Subcutaneous adipose tissue (tissue), 4 donors: ENCODE results near the gene PCYT1A. TPM values are rescaled to one million over a fixed set of nuclear protein-coding genes. Genes with fewer than 3 reads are reported as not detected.

Experiments used
- total RNA-seq, 4 donors: library from RNA; depleted of rRNA; stranded (reverse); fragments of >200 nt; gene quantifications; one replicate each; pipeline ENCODE4 v1.1.0, GENCODE V29; 2016
- TF ChIP-seq, protein P1 (sequence below): fragments of 450-650 bp; IDR thresholded peaks from one replicate; pipeline ENCODE4 v1.5.1; 2016; ENCODE audit warnings: low read depth, mild to moderate bottlenecking, control low read depth, antibody characterized with exemption, moderate library complexity

Gene PCYT1A
- total RNA-seq, 4 donors from 2014 or later = 108 to 153 (median 123) TPM

DNA sequence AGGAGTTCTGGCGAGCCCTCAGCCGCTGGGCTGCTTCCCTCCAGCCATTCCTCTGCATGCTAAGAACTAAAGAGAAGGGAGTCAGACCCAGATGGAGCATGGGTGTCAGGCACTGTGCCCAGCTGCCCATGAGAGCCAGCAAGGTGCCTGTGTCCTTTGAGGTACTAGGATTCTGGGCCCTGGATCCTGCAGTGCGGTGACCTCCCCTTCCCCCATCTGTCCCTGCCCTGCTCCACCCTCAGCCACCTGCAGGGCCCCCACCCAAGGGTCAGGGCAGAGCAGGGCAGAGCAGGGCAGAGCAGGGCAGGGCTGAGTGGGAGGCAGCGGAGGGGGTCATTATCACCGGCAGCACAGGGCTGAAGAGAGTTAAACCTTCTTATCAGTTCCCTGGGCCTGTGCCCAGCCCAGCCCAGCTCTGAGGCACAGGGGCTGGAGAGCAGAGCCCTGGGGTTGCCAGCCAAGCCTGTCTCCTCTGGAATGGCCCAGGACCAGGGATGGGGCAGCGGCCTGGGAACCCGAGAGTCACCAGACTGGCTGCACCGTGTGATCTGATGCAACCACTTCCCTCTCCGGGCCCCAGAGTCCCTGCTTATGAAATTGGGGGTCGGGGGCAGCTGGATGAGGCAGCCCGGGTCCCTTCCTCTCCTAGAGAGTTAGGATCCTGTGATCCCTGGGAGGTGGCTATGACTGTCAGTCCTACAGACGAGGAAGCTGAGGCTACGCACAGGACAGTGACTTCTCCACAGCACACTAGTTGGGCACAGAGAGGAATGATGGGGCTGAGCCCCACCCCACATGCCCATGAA lies 93.6 kb downstream of the PCYT1A start:
- TF ChIP-seq, protein P1, sequence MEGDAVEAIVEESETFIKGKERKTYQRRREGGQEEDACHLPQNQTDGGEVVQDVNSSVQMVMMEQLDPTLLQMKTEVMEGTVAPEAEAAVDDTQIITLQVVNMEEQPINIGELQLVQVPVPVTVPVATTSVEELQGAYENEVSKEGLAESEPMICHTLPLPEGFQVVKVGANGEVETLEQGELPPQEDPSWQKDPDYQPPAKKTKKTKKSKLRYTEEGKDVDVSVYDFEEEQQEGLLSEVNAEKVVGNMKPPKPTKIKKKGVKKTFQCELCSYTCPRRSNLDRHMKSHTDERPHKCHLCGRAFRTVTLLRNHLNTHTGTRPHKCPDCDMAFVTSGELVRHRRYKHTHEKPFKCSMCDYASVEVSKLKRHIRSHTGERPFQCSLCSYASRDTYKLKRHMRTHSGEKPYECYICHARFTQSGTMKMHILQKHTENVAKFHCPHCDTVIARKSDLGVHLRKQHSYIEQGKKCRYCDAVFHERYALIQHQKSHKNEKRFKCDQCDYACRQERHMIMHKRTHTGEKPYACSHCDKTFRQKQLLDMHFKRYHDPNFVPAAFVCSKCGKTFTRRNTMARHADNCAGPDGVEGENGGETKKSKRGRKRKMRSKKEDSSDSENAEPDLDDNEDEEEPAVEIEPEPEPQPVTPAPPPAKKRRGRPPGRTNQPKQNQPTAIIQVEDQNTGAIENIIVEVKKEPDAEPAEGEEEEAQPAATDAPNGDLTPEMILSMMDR = no peak

DNA sequence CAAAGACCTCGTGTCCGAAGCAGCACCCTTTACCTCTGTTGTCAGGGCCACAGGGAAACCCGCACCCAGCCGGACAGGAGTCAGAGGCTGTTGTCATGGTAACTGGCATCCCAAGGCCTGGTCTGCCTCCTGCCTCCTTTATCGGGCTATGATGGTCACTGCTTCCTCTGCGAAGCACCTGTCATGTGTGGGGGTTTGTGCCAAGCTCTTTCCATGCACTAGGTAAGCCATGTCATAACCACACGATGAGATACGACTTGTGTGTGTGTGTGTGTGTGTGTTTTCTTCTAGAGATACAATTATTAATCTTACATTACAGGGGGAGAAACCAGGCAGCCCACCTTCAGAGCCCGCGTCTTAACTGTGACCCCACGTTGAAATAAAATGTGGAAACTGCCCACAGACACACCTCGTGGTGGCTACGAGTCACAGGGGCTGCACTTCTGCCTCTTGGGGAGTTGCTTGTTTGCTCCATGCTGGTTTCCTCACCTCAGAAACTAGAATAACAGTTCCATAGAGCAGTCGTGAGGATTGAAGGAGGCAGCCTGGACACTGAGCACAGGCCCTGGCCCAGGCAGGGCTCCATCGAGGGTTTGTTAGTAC lies 94.3 kb downstream of the PCYT1A start:
- TF ChIP-seq, protein P1 = no peak

DNA sequence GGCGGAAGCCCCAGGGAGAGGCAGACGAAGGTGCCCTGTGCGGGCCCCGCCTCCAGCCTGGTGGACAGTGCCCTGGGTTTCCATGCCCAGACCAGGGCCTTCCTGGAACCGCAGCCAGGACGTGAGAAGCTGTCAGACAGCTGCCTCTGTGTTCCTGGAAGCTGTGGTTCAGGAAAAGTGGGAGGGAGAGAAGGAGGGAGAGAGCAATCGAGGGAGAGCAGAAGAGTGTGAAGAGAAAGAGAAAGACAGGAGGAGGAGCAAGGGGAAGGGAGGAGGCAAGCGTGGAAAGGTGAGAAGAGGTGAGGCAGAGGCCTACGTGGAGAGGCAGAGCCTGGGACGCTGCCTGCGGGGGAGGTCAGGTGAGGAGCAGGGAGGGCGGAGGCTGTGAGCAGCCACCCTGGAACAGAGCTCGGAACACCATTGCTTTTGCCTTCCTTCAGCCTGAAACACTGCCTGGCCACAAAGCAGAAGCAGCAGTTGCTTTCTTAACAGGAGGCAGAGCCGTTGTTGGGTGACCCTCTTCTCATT lies 94.9 kb downstream of the PCYT1A start:
- TF ChIP-seq, protein P1 = no peak

DNA sequence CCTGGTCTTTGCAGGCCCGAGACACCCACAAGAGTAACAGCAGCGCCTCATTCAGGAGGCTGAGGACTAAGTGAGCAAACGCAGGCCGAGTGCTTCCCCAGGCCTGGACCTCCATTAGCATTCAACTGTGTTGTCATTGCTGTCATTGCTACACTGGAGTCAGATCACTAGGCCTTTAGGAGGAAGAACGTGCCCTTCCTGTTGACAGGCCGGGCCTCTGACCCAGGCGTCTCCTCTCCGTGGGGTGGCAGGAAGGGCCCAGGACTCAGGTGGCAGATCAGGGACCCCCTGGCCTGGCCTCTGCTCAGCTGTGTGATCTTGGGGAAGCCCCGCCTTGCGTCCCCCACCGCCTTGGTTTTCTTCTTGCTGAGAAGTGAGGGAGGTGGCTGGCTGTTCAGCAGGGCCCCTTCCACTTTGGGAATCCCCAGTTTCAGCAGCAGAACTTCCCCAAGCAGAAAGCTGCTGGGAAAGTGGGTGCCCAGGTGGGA lies 95.4 kb downstream of the PCYT1A start:
- TF ChIP-seq, protein P1 = no peak

DNA sequence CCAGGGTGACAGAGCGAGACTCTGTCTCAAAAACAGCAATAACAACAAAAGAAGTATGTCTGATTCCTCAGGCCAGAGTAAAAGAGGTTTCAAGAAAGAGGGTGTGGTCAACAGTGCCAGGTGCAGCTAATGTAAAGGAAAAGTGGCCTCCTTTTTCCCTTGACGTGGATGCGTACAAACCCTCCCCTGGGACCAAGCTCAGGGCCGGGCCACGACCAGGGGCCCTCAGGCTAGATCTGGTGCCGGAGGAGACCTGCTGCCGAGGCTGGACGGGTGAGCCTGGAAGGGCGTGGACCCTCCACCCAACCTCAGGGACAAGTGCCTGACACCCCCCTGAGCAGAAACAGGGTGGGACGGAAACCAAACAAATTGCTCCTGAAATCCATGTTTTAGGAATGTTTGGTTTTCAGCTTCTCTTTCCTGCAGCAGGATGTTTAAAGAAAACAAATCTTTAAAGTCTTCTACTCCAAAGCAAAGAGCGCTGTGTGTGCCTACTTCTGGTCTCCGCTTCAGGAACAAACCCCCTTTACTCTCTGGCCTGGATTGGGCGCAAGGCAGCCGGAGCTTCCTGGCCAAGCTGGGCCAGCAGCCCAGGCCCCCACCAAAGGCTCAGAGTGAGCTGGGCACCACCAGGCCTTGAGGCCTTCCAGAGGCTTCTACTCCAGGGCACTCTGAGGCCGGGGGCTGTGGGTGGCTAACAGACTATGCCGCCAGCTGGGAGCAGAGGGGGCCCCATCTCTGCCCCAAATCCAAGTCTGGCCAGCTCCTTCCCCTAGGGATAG lies 97.8 kb downstream of the PCYT1A start:
- TF ChIP-seq, protein P1 = no peak

DNA sequence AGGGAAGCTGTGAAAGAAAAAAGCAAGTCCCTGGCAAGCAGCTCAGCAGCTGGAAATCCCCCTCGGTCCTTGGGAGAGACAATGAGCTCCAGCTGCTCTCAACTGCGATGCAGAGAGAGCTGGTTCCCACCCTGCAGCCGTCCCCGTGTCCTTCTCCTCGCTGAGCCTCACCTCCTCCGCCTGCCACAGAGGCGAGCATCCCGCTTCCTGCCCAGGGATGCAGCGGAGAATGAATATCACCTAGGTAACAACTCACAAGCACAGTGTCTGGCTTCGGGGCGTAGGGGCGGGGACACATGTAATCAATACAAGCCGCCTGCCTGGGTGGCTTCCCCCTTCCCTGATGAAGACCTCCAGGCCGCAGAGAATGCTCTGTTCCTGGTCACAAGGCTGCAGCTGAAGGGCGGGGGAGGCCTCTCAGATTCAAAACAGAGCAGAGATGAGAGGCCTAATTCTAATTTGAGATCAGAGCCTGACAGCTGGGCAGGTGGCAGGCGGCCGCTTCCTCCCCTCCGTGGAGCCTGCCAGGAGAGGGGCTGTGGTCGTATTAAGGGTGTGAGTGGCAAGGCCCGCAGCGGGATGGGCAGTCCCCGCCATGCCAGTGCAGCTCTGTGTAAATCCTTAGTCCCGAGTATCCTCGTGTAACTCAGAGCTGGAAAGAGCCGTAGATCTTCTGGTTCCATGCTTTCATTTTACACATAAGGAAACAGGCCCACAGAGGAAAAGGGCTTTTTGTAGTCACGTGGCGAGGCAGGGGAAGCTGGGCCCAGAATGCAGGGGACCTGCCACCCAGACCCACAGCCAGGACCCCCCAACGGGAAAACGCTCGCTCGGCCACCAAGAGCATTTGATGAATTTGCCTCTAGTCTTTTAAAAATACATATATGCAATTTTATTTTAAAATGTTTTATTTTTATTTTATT lies 100.6 kb downstream of the PCYT1A start:
- TF ChIP-seq, protein P1 = no peak
